Measurements from ENCODE around the gene RHCG. TPM values are rescaled to one million over a fixed set of nuclear protein-coding genes. Genes with fewer than 3 reads are reported as not detected.

RHCG gene
- total RNA-seq, 4 donors from 2014 or later: not detected

DNA sequence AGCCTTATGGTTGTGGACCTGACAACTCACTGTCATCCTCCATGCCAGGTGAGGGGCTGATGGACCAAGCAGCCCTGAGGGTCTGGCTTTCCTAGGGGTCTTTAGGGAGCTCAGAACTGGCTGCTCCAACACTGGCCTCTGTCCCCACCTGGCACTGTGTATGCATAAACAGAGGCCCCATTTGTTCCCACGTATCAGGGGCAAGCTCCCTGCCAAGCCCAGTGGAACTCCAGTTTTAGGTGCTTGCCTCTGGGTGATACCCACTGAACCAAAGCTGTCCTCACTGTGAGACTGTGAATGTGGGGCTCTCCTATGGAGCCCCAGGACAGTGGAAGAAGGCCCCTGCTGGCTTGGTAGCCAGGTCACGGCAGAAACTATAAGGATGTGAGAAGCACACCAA, 26.7 kb upstream of the RHCG start:
- Histone ChIP-seq H3K27ac (no peak overlapping the region), H3K36me3 (no peaks in the 10 kb centered on the region), H3K4me1 (no peaks in the 10 kb centered on the region), H3K4me3 (no peak overlapping the region), H3K27me3 (no peaks in the 10 kb centered on the region), H3K9me3 (peaks cover 0 to 4% (median 0%) of the 10 kb centered on the region in 4 donors)
- TF ChIP-seq POLR2A (IDR thresholded peaks at IDR 0.05) (no peak), CTCF (IDR thresholded peaks at IDR 0.05) (no peak)
- DNase-seq: no peak

GRCh38 chr15:89521605-89522004, 25.2 kb upstream of the RHCG start:
- H3K9me3 ChIP-seq: peaks cover 0 to 4% (median 0%) of the 10 kb centered on the region in 4 donors
- TF ChIP-seq POLR2A (IDR thresholded peaks at IDR 0.05): no peak
- TF ChIP-seq CTCF (IDR thresholded peaks at IDR 0.05): no peak

GRCh38 chr15:89515477-89515876, 19.1 kb upstream of the RHCG start:
- peak in 1 of 3 donors; percentile 10 for DNase-seq
- no peaks in the 10 kb centered on the region for H3K4me1 ChIP-seq
- H3K27me3 ChIP-seq: no peaks in the 10 kb centered on the region
- H3K4me3 ChIP-seq: no peak overlapping the region
- H3K9me3 ChIP-seq: no peaks in the 10 kb centered on the region
- H3K27ac ChIP-seq: no peak overlapping the region
- TF ChIP-seq POLR2A (IDR thresholded peaks at IDR 0.05) (no peak), CTCF (IDR thresholded peaks at IDR 0.05) (no peak)
- no peaks in the 10 kb centered on the region for H3K36me3 ChIP-seq

More at GRCh38 chr15:89521605-89522004, 25.2 kb upstream of the RHCG start:
- no peak overlapping the region for H3K27ac ChIP-seq
- no peaks in the 10 kb centered on the region for H3K27me3 ChIP-seq
- no peak for DNase-seq
- H3K36me3 ChIP-seq: no peaks in the 10 kb centered on the region
- H3K4me3 ChIP-seq: no peak overlapping the region
- no peaks in the 10 kb centered on the region for H3K4me1 ChIP-seq

GRCh38 chr15:89514596-89515406, 18.4 kb upstream of the RHCG start:
- Histone ChIP-seq H3K27me3 (no peaks in the 10 kb centered on the region), H3K4me1 (no peaks in the 10 kb centered on the region), H3K27ac (no peak overlapping the region), H3K9me3 (no peaks in the 10 kb centered on the region), H3K4me3 (no peak overlapping the region), H3K36me3 (no peaks in the 10 kb centered on the region)
- no peak for DNase-seq
- TF ChIP-seq POLR2A (IDR thresholded peaks at IDR 0.05) (no peak), CTCF (IDR thresholded peaks at IDR 0.05) (no peak)

DNA sequence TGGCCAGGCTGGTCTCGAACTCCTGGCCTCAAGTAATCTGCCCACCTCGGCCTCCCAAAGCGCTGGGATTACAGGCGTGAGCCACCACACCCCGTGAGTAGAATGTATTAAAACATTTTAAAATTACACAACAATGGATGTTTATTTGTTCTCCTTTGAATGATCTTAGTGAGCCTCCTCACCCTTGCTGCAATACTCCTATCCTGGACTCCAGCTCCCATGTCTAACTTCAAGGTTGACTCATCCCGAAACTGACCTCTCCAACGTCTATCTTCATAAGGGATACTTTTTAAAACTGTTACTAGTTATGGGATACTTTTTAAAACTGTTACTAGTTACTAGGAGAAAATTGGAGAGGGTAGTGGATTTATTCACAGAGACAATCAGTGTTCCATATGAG, 17.8 kb upstream of the RHCG start:
- no peak overlapping the region for H3K4me3 ChIP-seq
- no peak for DNase-seq
- H3K36me3 ChIP-seq: no peaks in the 10 kb centered on the region
- H3K27ac ChIP-seq: no peak overlapping the region
- TF ChIP-seq POLR2A (IDR thresholded peaks at IDR 0.05) (no peak), CTCF (IDR thresholded peaks at IDR 0.05) (no peak)
- no peaks in the 10 kb centered on the region for H3K9me3 ChIP-seq
- no peaks in the 10 kb centered on the region for H3K4me1 ChIP-seq
- no peaks in the 10 kb centered on the region for H3K27me3 ChIP-seq

All from Peyer's patch (tissue), 4 donors.